ENCODE measurements around the gene FOXL1.
A peak's percentile ranks its signal among the peaks of the same experiment; 100 is the strongest.
"Not testable (repeated sequence)": the region's sequence is repeated elsewhere in the genome, so short reads cannot be mapped to it uniquely, and the experiment has no call there.

FOXL1 gene

DNA sequence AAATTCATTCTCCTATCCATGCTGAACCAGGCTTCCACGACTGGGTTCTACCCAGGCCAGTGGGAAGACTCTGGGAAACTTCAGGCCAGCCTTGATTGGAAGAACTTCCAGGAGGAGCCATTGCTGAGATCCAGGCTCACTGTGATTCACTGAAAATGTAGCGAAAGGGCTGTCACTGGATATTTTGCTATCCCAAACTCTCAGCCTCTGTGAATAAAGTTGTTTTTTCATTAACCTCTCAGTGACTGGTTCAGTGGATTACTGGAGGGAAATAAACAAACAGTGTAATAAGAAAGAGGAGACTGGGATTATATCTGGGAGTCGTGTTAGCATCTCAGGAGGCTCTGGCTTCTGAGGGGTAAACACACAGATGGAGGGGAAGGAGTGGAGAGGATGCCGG, 3.1 kb downstream of the FOXL1 start:
- no peak for DNase-seq

GRCh38 chr16:86584071-86584685, 5.8 kb downstream of the FOXL1 start:
- no peak for DNase-seq

GRCh38 chr16:86584726-86585721, 6.7 kb downstream of the FOXL1 start:
- no peak for DNase-seq

GRCh38 chr16:86585821-86586611, 7.7 kb downstream of the FOXL1 start:
- no peak for DNase-seq

GRCh38 chr16:86587487-86587886, 9.1 kb downstream of the FOXL1 start:
- DNase-seq = no peak

DNA sequence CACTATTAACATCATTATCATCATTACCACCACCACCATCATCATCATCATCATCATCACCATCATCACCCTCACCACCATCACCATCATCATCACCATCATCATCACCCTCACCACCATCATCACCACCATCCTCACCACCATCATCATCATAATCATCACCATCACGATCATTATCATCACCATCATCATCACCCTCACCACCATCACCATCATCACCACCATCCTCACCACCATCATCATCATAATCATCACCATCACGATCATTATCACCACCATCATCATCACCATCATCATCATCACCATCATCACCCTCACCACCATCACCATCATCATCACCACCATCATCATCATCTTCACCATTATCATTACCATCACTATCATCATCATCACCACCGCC, 9.6 kb downstream of the FOXL1 start:
- DNase-seq = not testable (repeated sequence)

GRCh38 chr16:86590501-86591144, 12.3 kb downstream of the FOXL1 start:
- DNase-seq = no peak

GRCh38 chr16:86591270-86591669, 12.9 kb downstream of the FOXL1 start:
- DNase-seq = no peak

- DNase-seq = no peak
These were observed 15.7 kb downstream of the FOXL1 start for GRCh38 chr16:86593913-86594620.

- no peak for DNase-seq
These were observed 16.4 kb downstream of the FOXL1 start for GRCh38 chr16:86594721-86595120.

DNA sequence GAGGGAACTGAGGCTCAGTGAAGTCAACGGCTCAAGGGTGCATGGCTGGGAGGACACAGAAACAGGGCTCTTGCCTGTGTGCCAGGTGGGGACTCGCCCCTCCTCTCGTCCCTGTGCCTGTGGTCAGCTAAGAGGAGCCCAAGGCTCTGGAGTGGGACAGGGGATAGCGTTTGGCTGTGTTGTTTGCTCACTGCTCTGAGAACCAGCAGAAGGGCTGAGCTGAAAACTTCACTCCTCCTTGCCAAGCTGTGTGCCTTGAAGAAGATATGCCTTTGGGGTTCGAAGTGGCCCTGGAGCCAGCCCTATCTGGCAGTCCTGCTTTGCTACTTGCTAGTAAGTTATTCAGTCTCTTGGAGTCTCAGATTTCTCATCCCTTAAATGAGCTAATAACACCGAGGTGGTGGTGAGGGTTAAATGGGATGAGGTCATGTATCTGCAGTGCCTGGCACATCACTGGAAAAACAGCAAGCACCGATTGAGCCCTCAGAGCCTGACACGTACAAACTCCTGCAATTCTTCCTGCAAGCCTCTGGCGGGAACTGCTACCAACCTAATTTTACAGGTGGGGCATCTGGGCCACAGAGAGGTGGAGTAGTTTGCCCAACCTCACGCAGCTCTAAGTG, 17.7 kb downstream of the FOXL1 start:
- DNase-seq = no peak

DNA sequence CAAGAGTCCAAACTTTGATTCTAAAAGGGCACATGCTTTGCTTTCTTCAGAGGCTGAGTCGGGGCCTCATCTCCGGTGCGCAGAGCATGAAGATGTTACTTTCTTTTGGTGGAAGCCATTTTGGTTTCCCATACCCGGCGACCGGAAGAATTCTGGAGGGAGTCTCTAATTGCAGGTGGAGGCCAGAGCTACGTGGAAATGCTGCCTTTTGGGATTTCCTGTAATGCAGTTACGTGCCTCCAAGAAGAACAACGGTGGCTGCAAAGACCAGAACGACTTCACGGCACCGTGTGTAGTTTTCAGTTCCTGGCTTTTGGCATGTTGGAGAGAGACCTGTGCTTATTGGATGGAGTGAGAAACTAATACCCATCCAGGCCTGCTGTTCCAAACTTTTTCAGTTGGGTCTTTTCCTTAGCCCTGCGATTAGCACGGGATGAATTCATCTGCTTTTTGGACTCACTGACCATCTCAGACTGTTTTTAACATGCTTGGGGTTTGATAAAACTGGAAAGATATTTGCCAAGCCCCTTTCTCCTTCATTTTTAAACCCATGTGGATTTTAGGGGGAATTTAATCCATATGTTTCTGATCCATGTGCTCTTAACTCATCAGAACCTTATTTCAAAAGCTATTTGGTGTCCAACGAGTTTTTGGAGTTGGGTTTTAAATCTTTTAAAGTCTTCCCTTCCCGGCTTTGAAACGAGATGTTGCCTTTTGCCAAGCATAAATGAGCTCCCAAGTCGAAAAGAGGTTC, 19.0 kb downstream of the FOXL1 start:
- no peak for DNase-seq

GRCh38 chr16:86597880-86598606, 19.7 kb downstream of the FOXL1 start:
- DNase-seq = no peak

GRCh38 chr16:86598607-86599565, 20.5 kb downstream of the FOXL1 start:
- DNase-seq = no peak

GRCh38 chr16:86601356-86601755, 23.0 kb downstream of the FOXL1 start:
- no peak for DNase-seq

DNA sequence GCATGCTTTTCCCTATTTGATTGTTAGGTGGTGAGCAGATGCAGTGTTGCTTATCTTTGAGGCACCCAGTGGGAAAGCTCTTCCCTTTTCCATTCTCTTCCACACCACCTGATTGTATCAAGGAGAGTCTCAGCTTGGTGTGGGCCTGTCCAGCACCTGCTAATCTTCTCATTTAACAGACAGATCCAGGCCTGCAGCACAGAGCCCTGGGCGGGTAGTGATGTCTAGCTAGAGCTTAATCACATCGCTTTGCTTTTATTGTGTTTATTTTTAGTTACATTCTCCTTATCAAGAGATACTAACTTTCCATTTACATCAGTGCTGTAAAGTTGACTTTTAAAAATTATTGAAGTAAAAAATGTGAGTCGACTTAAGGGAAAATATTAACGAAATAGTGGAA, 24.2 kb downstream of the FOXL1 start:
- DNase-seq = no peak

DNA sequence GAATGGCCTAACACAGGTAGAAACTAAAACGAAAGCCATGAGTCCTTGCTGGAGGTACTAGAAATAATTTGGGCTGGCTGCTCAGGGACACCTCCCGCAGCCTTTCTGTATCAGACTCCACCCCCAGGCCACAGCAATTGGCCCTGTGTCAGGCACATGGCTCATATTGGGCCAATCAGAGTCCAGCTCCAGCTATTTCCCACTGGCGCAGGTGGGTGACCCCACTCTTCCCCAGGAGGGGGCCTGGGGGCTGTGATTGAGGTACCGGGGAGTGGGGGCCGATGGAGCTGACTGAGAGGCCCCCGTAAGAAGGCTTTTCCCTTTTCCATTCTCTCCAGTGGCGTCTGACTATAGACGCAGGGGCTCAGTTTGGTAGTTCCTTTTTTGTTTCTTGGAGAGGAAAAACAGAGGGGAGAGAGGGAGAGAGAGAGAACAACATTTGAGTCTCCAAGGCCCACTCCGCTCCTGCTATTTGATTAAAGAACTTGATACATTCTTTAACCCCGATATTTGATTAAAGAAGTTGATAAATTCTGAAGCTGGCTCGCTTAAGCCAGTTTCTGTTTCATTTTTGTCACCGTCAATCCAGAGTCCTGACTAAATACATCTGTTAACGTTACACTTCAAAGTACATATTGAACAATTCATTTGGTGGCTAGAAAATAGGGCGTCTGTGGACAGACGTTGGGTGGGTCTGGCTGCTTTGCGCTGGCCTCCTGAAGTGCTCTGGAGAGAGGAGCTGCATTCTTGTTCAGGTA, 26.3 kb downstream of the FOXL1 start:
- peak; percentile 58 for DNase-seq

- no peak for DNase-seq
These were observed 27.6 kb downstream of the FOXL1 start for GRCh38 chr16:86605950-86606349.

Measured in activated CD8-positive, alpha-beta memory T cell treated with anti-CD3 and anti-CD28 coated beads, Interleukin-2, amount 50 U/mL, for 48 hours (primary cell).